Natural killer cell (primary cell): ENCODE data around the gene PROKR1. TPM values are rescaled to one million over a fixed set of nuclear protein-coding genes. Genes with fewer than 3 reads are reported as not detected.
A peak's percentile ranks its signal among the peaks of the same experiment; 100 is the strongest.

ENCODE experiments used
- ATAC-seq, 3 donors: fragments of 150-1000 bp in 2 of 3; fragments of 200-7000 bp in 1 of 3; cut with Tn5 transposase; 1 replicate in 1 of 3; 2 replicates in 2 of 3; pipeline ENCODE4 v1.10.0; 2021; ENCODE audit warnings: mild to moderate bottlenecking in 2 of 3, moderate library complexity in 2 of 3
- DNase-seq, 2 donors: peaks; one replicate each; pipeline versions ENCODE4 v3.0.0 to v3.0.0-alpha.2; 2013 to 2021; ENCODE audit warnings: mixed read lengths in 1 of 2
- H3K27ac ChIP-seq: one replicate; pipeline ENCODE4 v1.5.1; 2013; ENCODE audit warnings: mild to moderate bottlenecking, low read length
- H3K27me3 ChIP-seq: one replicate; pipeline ENCODE4 v1.6.1; 2013; ENCODE audit warnings: low read length; ENCODE audit not compliant: control insufficient read depth, insufficient read depth
- H3K36me3 ChIP-seq: one replicate; pipeline ENCODE4 v1.6.1; 2013; ENCODE audit warnings: low read length; ENCODE audit not compliant: control insufficient read depth, insufficient read depth
- H3K4me1 ChIP-seq: one replicate; pipeline ENCODE4 v1.6.1; 2013; ENCODE audit warnings: low read length; ENCODE audit not compliant: control insufficient read depth, insufficient read depth
- H3K4me3 ChIP-seq: one replicate; pipeline ENCODE4 v1.5.1; 2013; ENCODE audit warnings: low read length
- H3K9me3 ChIP-seq: one replicate; pipeline ENCODE4 v1.6.1; 2013; ENCODE audit warnings: low read length; ENCODE audit not compliant: control insufficient read depth, insufficient read depth
- H3K27ac Mint-ChIP-seq, 2 donors: one replicate each; pipeline ENCODE4 v1.8.0; 2022; ENCODE audit warnings: mild to moderate bottlenecking in 2 of 2, mixed read lengths in 2 of 2, moderate library complexity in 1 of 2
- H3K27me3 Mint-ChIP-seq, 2 donors: one replicate each; pipeline ENCODE4 v1.8.0; 2022; ENCODE audit warnings: low read depth in 2 of 2, mixed read lengths in 2 of 2
- H3K36me3 Mint-ChIP-seq: one replicate; pipeline ENCODE4 v1.8.0; 2022; ENCODE audit warnings: mixed read lengths
- H3K4me1 Mint-ChIP-seq, 2 donors: one replicate each; pipeline ENCODE4 v1.8.0; 2022; ENCODE audit warnings: mixed read lengths in 2 of 2
- H3K4me3 Mint-ChIP-seq: one replicate; pipeline ENCODE4 v1.8.0; 2022; ENCODE audit warnings: mild to moderate bottlenecking, moderate library complexity, mixed read lengths
- H3K9me3 Mint-ChIP-seq, 2 donors: one replicate each; pipeline ENCODE4 v1.8.0; 2022; ENCODE audit warnings: mixed read lengths in 2 of 2
- CTCF ChIP-seq: fragments of 200-600 bp; IDR thresholded peaks from one replicate; pipeline ENCODE4 v1.8.0; 2022; ENCODE audit warnings: antibody characterized with exemption
- WGBS: methylation state at CpG from one replicate; pipeline ENCODE4 v1.1.7; 2013; ENCODE audit warnings: missing lambda C conversion rate; ENCODE audit not compliant: insufficient coverage; 5-methylcytosine and 5-hydroxymethylcytosine counted together
- intact Hi-C: fragments of 100-400 bp; cut with micrococcal nuclease; formaldehyde crosslinking; loops from one replicate; pipeline ENCODE4 v1.14.2; 2022
- total RNA-seq, 4 donors: library from RNA; stranded (reverse); fragments of 120-200 nt in 1 of 4; gene quantifications; one replicate each; pipeline versions ENCODE4 v1.2.3 to v1.2.4, GENCODE V29; 2013 to 2022

The PROKR1 gene
- total RNA-seq, 3 donors from 2014 or later (not counting 1 experiment from before 2014, with no cell fraction given): not detected

GRCh38 chr2:68632021-68632420 lies 11.4 kb upstream of the PROKR1 start:
- TF ChIP-seq CTCF: no peak
- WGBS: 70% methylated on average over 3 of the region's 3 CpGs

GRCh38 chr2:68637047-68637446 lies 6.3 kb upstream of the PROKR1 start:
- Histone ChIP-seq H3K36me3 (no peaks in the 10 kb centered on the region), H3K27ac (no peak overlapping the region), H3K9me3 (no peaks in the 10 kb centered on the region), H3K4me1 (no peaks in the 10 kb centered on the region), H3K27me3 (peaks cover 2% of the 10 kb centered on the region), H3K4me3 (no peak overlapping the region)
- no peak overlapping the region for H3K4me3 Mint-ChIP-seq
- H3K27me3 Mint-ChIP-seq: peaks cover 26 to 34% of the 10 kb centered on the region in 2 donors
- no peaks in the 10 kb centered on the region for H3K36me3 Mint-ChIP-seq
- DNase-seq (no peak), ATAC-seq (no peak)
- H3K9me3 Mint-ChIP-seq: no peaks in the 10 kb centered on the region
- intact Hi-C loops: no loop called here
- no peak for TF ChIP-seq CTCF
- H3K27ac Mint-ChIP-seq: no peak overlapping the region
- WGBS: 82% methylated on average over 3 of the region's 3 CpGs
- no peaks in the 10 kb centered on the region for H3K4me1 Mint-ChIP-seq

More at GRCh38 chr2:68632021-68632420, 11.4 kb upstream of the PROKR1 start:
- H3K4me1 Mint-ChIP-seq: no peaks in the 10 kb centered on the region
- no peaks in the 10 kb centered on the region for H3K36me3 Mint-ChIP-seq
- H3K27ac Mint-ChIP-seq: no peak overlapping the region
- no peaks in the 10 kb centered on the region for H3K27me3 ChIP-seq
- H3K27ac ChIP-seq: no peak overlapping the region
- peaks cover 20 to 21% of the 10 kb centered on the region in 2 donors for H3K27me3 Mint-ChIP-seq
- DNase-seq: no peak
- no peak overlapping the region for H3K4me3 ChIP-seq
- no peaks in the 10 kb centered on the region for H3K36me3 ChIP-seq
- no peaks in the 10 kb centered on the region for H3K9me3 ChIP-seq
- no peaks in the 10 kb centered on the region for H3K4me1 ChIP-seq
- intact Hi-C loops: no loop called here
- ATAC-seq: no peak
- no peak overlapping the region for H3K4me3 Mint-ChIP-seq
- no peaks in the 10 kb centered on the region for H3K9me3 Mint-ChIP-seq

GRCh38 chr2:68643874-68644485 lies 601 bp downstream of the PROKR1 start:
- H3K27me3 ChIP-seq: peaks cover 31% of the 10 kb centered on the region
- H3K27ac ChIP-seq: no peak overlapping the region
- H3K36me3 Mint-ChIP-seq: no peaks in the 10 kb centered on the region
- peak overlapping the region; percentile 31 for H3K4me3 Mint-ChIP-seq
- no peaks in the 10 kb centered on the region for H3K9me3 Mint-ChIP-seq
- no peak overlapping the region for H3K4me3 ChIP-seq
- TF ChIP-seq CTCF: no peak
- ATAC-seq (peak in 1 of 3 donors; percentile 45), DNase-seq (no peak)
- peaks cover 9% of the 10 kb centered on the region for H3K4me1 ChIP-seq
- H3K27me3 Mint-ChIP-seq: peaks cover 53 to 74% of the 10 kb centered on the region in 2 donors
- 25% methylated on average over 17 of the region's 17 CpGs for WGBS
- no peak overlapping the region for H3K27ac Mint-ChIP-seq
- no peaks in the 10 kb centered on the region for H3K36me3 ChIP-seq
- H3K9me3 ChIP-seq: no peaks in the 10 kb centered on the region
- intact Hi-C loops: no loop called here
- H3K4me1 Mint-ChIP-seq: peaks cover 0 to 17% of the 10 kb centered on the region in 2 donors

GRCh38 chr2:68645523-68645922 lies 2.1 kb downstream of the PROKR1 start:
- ATAC-seq: no peak
- Histone ChIP-seq H3K4me1 (peaks cover 9% of the 10 kb centered on the region), H3K4me3 (no peak overlapping the region), H3K27ac (no peak overlapping the region), H3K27me3 (peaks cover 31% of the 10 kb centered on the region), H3K9me3 (no peaks in the 10 kb centered on the region), H3K36me3 (no peaks in the 10 kb centered on the region)
- Mint-ChIP-seq H3K36me3 (no peaks in the 10 kb centered on the region), H3K27me3 (peaks cover 54 to 77% of the 10 kb centered on the region in 2 donors), H3K27ac (no peak overlapping the region), H3K4me3 (peak overlapping the region; percentile 53), H3K9me3 (no peaks in the 10 kb centered on the region), H3K4me1 (peaks cover 0 to 17% of the 10 kb centered on the region in 2 donors)
- no peak for TF ChIP-seq CTCF
- no peak for DNase-seq
- intact Hi-C loops: no loop called here
